Endothelial cell of umbilical vein (primary cell): ENCODE data around the gene SWI5. TPM values are rescaled to one million over a fixed set of nuclear protein-coding genes. Genes with fewer than 3 reads are reported as not detected.

Experiments used
- BruUV-seq: library from RNA; stranded (reverse); fragments of 400-500 nt; replicated peaks from 2 replicates; lab custom pipeline; 2021; lab: Mats Ljungman, UMichigan
- CTCF ChIA-PET: fragments of 300-600, 350-600 bp; sonication (Branson Sonifier 250); formaldehyde crosslinking; loops from one replicate; lab custom pipeline; 2021; ENCODE audit warnings: antibody characterized with exemption, inconsistent platforms; lab: Charles Lee
- POLR2A ChIA-PET: fragments of 300-600, 350-600 bp; sonication (Branson Sonifier 250); formaldehyde crosslinking; loops from one replicate; lab custom pipeline; 2021; ENCODE audit warnings: antibody characterized with exemption, inconsistent platforms; lab: Charles Lee
- DNase-seq: peaks from one replicate; pipeline ENCODE4 v3.0.0-alpha.2; 2011; ENCODE audit warnings: low read depth, low spot score
- FAIRE-seq: peaks from 2 replicates; lab custom pipeline; 2011; peaks lifted over from hg19 to GRCh38; lab: Jason Lieb, UNC
- H2AFZ ChIP-seq: 2 replicates; pipeline ENCODE4 v1.6.0; 2012; ENCODE audit warnings: low read depth, low read length, control low read depth, inconsistent platforms
- H3K27ac ChIP-seq: 2 replicates; pipeline ENCODE4 v1.5.1; 2011; ENCODE audit warnings: low read depth, mild to moderate bottlenecking, control low read depth, low read length, moderate library complexity; ENCODE audit not compliant: insufficient read depth
- H3K27me3 ChIP-seq, 2 experiments: 2 replicates each; pipeline versions ENCODE4 v1.6.0 to v1.6.1; 2011; ENCODE audit warnings: low read length in 2 of 2, mixed read lengths in 1 of 2; ENCODE audit not compliant: control insufficient read depth in 2 of 2, insufficient read depth in 2 of 2
- H3K36me3 ChIP-seq, 2 experiments: 2 replicates in 1 of 2; 3 replicates in 1 of 2; pipeline ENCODE4 v1.5.1; 2011; ENCODE audit warnings: low read length in 2 of 2, mild to moderate bottlenecking in 1 of 2, moderate library complexity in 1 of 2; ENCODE audit not compliant: control insufficient read depth in 2 of 2, insufficient read depth in 2 of 2; ENCODE audit errors: extremely low read depth in 1 of 2
- H3K4me1 ChIP-seq: 3 replicates; pipeline ENCODE4 v1.5.1; 2011; ENCODE audit warnings: mild to moderate bottlenecking, low read length; ENCODE audit not compliant: control insufficient read depth, insufficient read depth; ENCODE audit errors: extremely low read depth
- H3K4me2 ChIP-seq: 2 replicates; pipeline ENCODE4 v1.6.1; 2011; ENCODE audit warnings: low read length, control low read depth, mixed read lengths; ENCODE audit not compliant: insufficient read depth
- H3K4me3 ChIP-seq, 3 experiments: fragments of 200-600 bp in 1 of 3; sonication (generic), shearing (Covaris generic) in 1 of 3; replicated peaks in 1 of 3; 2 replicates each; pipeline ENCODE4 v1.5.1; 2011 to 2016; ENCODE audit warnings: control low read depth in 3 of 3, low read length in 3 of 3, mild to moderate bottlenecking in 2 of 3, inconsistent platforms in 1 of 3, low read depth in 1 of 3, moderate library complexity in 1 of 3; ENCODE audit not compliant: insufficient read depth in 1 of 3
- H3K79me2 ChIP-seq: 2 replicates; pipeline ENCODE4 v1.6.0; 2012; ENCODE audit warnings: low read length, inconsistent platforms; ENCODE audit not compliant: control insufficient read depth, insufficient read depth
- H3K9ac ChIP-seq: replicated peaks from 2 replicates; pipeline ENCODE3; 2011; ENCODE audit warnings: low read length, control low read depth; ENCODE audit not compliant: insufficient read depth; ENCODE audit errors: extremely low read depth
- H3K9me1 ChIP-seq: replicated peaks from 3 replicates; pipeline ENCODE4 v1.6.0; 2011; ENCODE audit warnings: mild to moderate bottlenecking, low read length; ENCODE audit not compliant: control insufficient read depth, insufficient read depth; ENCODE audit errors: extremely low read depth
- H3K9me3 ChIP-seq: replicated peaks from 2 replicates; pipeline ENCODE4 v1.5.1; 2012; ENCODE audit warnings: low read length, inconsistent platforms; ENCODE audit not compliant: control insufficient read depth, insufficient read depth
- H4K20me1 ChIP-seq: replicated peaks from 2 replicates; pipeline ENCODE3; 2011; ENCODE audit warnings: mild to moderate bottlenecking, low read length; ENCODE audit not compliant: control insufficient read depth, insufficient read depth; ENCODE audit errors: extremely low read depth
- CTCF ChIP-seq, 2 donors: IDR thresholded peaks; 1 replicate in 1 of 2; 2 replicates in 1 of 2; pipeline ENCODE4 v1.5.1; 2011; ENCODE audit warnings: low read length in 2 of 2, mild to moderate bottlenecking in 2 of 2, moderate library complexity in 2 of 2, control low read depth in 1 of 2, inconsistent platforms in 1 of 2, low read depth in 1 of 2; ENCODE audit not compliant: insufficient read depth in 1 of 2; ENCODE audit errors: extremely low read depth in 1 of 2
- EZH2 ChIP-seq: IDR thresholded peaks from 2 replicates; pipeline ENCODE4 v1.6.1; 2012; ENCODE audit warnings: borderline replicate concordance, low read depth, mild to moderate bottlenecking, moderate library complexity, low read length, inconsistent platforms; ENCODE audit not compliant: severe bottlenecking
- FOS ChIP-seq: IDR thresholded peaks from 2 replicates; pipeline ENCODE4 v1.6.1; 2011; ENCODE audit warnings: mild to moderate bottlenecking, low read length, moderate library complexity, borderline replicate concordance; ENCODE audit not compliant: insufficient read depth
- GATA2 ChIP-seq: IDR thresholded peaks from 2 replicates; pipeline ENCODE4 v1.7.0; 2011; ENCODE audit warnings: low read depth, mild to moderate bottlenecking, moderate library complexity, mixed read lengths, low read length; ENCODE audit not compliant: insufficient read length, insufficient read depth
- JUN ChIP-seq: IDR thresholded peaks from 2 replicates; pipeline ENCODE4 v1.6.1; 2011; ENCODE audit warnings: borderline replicate concordance, low read depth; ENCODE audit not compliant: insufficient read length, insufficient read depth
- MAX ChIP-seq: IDR thresholded peaks from 2 replicates; pipeline ENCODE4 v1.6.1; 2011; ENCODE audit not compliant: insufficient read depth, insufficient read length
- MYC ChIP-seq: IDR thresholded peaks from one replicate; pipeline ENCODE4 v1.6.1; 2011; ENCODE audit warnings: mild to moderate bottlenecking, low read depth, low read length
- POLR2A ChIP-seq: IDR thresholded peaks from 2 replicates; pipeline ENCODE4 v1.6.1; 2012; ENCODE audit warnings: low read depth, mild to moderate bottlenecking, control low read depth, low read length
- POLR2AphosphoS5 ChIP-seq: IDR thresholded peaks from 2 replicates; pipeline ENCODE4 v1.6.1; 2012; ENCODE audit warnings: low read depth, mild to moderate bottlenecking, control low read depth, low read length, moderate library complexity; ENCODE audit not compliant: insufficient read depth
- dilution Hi-C: fragments of 300-500 bp; cut with MboI; formaldehyde crosslinking; loops from one replicate; pipeline ENCODE4 v1.15.0; 2019; ENCODE audit warnings: low sequenced_read_pairs; ENCODE audit not compliant: extremely low pct_ligation_motif_present
- intact Hi-C: fragments of 100-400 bp; cut with micrococcal nuclease; formaldehyde crosslinking; loops from one replicate; pipeline ENCODE4 v1.10.0; 2022
- polyA plus RNA-seq, 4 experiments: library from polyadenylated mRNA; depleted of rRNA in 3 of 4; stranded (reverse) in 3 of 4; unstranded in 1 of 4; fragments of >200 nt; gene quantifications; 2 replicates each; pipeline versions ENCODE4 v1.2.1 to v1.2.3, GENCODE V29; 2011 to 2012; ENCODE audit warnings: missing spikeins in 1 of 4
- total RNA-seq: library from RNA; stranded (reverse); gene quantifications from 2 replicates; pipeline ENCODE4 v1.2.3, GENCODE V29; 2021

Gene SWI5
- total and polyA plus RNA-seq, 2 donors (not counting 3 experiments of a cell fraction or from before 2014, with no cell fraction given) = 21.2 to 58.0 TPM

GRCh38 chr9:128285033-128285784 is 9.1 kb downstream of the SWI5 start:
- Histone ChIP-seq H3K27ac (no peak overlapping the region), H3K79me2 (no peaks in the 10 kb centered on the region), H3K36me3 (peaks cover 3 to 13% of the 10 kb centered on the region in 2 experiments), H3K9ac (no peak overlapping the region), H3K27me3 (no peaks in the 10 kb centered on the region), H3K9me3 (no peaks in the 10 kb centered on the region), H4K20me1 (no peaks in the 10 kb centered on the region), H3K4me1 (peaks cover 10% of the 10 kb centered on the region), H3K4me2 (no peak overlapping the region), H3K9me1 (no peaks in the 10 kb centered on the region), H2AFZ (no peak overlapping the region), H3K4me3 (no peak overlapping the region)
- TF ChIP-seq EZH2 (no peak), POLR2AphosphoS5 (no peak), JUN (no peak), FOS (no peak), MAX (no peak), GATA2 (no peak), CTCF (IDR thresholded peaks at IDR 0.05; ENCODE audit: extremely low read depth in 1 of 2, insufficient read depth in 1 of 2, low read depth in 1 of 2, low read length in 2 of 2) (no peak), MYC (no peak), POLR2A (no peak)
- dilution Hi-C loops = no loop called here
- CTCF ChIA-PET = interaction anchor here (1.2 kb wide), 1 partner anchor 10 kb away, joined by 3 read pairs; no protein-coding TSS in a partner anchor
- no peak for FAIRE-seq
- intact Hi-C loops = no loop called here
- BruUV-seq = no TSS peak
- POLR2A ChIA-PET = no interaction called here
- no peak for DNase-seq
